ENCODE results near the gene SENP8.

The SENP8 gene

DNA sequence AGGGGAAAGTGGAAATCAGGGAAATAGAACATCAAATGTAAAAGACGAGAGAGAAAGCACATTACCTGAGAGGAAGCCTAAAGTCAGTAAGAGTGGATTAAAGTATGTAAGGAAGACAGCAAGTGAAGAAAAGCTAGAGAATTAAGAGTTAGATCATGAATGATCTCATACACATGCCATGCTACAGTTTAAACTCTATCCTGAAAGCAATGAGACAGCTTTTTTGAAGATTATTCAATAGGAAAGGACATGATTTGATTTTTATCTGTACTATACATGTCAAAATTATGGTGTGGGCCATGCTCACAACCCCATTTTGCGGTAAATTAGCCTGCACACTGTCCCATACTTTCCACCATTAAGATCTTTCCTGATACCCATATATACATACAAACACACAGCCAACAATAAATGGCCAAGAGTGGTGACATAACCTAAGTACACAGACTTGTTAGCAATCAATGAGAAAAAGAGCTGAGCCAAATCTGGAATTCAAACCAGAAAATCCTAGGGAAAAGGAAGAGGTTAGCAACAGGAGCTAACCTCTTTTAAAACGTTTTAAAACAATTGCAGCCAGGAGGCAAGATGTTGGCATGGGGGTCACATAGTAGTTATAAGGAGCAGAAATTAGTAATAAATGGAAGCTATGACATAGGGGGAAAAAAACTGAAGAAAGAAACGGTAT, 4.7 kb upstream of the SENP8 start:
- DNase-seq (ENCODE audit: low read depth), result no peak

- peak; percentile 5 for DNase-seq (ENCODE audit: low read depth)
Observed at GRCh38 chr15:72116731-72117485, 1.3 kb upstream of the SENP8 start.

DNA sequence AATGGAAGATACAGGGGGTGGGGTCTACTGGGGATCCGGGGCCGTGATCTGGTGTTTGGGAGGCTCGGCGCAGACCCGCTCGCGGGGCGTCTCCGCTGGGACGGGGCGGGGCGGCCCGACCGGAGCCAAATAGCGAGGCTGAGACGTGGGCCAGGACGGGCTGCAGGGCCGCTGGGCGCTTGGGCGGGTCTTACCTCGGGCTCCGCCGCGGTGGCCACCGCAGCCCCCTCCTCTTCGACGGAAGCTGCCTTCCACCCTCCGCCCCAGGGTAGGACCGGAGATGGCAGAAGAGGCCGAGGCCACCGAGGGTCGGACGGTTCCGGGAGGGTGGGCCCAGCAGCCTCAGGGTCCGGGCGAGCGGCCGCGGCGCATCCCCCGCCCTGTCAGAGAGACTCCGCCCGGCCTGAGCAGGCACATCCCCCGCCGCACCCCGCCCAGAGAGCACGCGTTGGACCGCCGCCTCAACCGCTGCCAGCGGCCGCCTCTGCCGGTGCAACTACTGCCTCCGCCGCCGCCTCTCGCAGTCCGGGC, 652 bp upstream of the SENP8 start:
- DNase-seq (ENCODE audit: low read depth), result peak; percentile 84

DNA sequence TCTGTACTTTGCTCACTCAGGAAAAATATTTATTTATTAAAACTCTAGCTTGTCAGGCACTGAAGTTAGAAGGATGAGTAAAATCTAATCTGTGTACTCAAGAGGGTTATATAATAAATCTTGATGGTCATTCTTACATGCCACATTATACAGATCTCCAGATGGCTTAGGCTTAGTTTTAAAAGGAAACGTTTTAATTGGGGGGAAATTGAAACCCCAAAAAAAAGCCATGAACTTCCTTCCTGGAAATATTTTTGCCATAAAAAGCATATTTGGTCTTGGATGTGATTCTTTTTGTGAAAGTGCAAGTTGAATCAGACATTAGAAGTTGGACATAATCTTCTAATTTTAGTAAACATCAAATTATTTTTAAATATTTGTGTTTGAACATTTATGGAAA, 6.0 kb downstream of the SENP8 start:
- no peak for DNase-seq (ENCODE audit: low read depth)

- no peak for DNase-seq (ENCODE audit: low read depth)
Observed at GRCh38 chr15:72127724-72128322, 9.6 kb downstream of the SENP8 start.

- no peak for DNase-seq (ENCODE audit: low read depth)
Observed at GRCh38 chr15:72128359-72128758, 10.2 kb downstream of the SENP8 start.

DNA sequence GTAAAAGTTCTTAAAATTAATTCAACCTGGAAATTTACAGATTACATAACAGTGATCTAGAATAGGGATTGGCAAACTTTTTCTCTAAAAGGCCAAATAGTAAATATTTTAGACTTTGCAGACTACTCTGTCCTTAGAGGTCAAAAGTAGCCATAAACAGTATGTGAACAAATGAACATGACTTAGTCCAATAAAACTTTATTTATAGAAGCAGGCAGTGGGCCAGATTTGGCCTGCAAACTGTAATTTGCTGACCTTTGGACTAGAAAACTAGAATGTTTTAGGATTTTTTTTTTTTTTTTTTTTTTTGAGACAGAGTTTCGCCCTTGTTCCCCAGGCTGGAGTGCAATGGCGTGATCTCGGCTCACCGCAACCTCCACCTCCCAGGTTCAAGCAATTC, 12.1 kb downstream of the SENP8 start:
- DNase-seq (ENCODE audit: low read depth), result no peak

DNA sequence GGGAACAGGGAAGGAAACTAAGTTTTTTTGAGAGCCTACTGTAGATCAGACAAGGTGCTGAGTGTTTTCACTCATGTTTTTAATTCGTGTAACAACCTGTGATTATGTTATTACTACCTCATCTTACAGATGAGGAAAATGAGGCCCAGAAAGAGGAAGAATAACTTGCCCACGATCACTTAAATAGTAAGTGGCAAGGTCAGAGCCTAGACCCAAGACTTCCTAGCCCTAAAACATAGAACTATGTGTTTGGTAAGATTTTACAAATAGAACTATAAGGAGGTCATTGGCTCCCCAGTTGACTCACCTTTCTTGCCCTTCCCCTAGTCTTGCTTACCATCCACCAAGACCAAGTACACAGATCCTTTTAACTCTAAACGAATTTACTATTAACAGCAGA, 13.7 kb downstream of the SENP8 start:
- DNase-seq (ENCODE audit: low read depth), result no peak

DNA sequence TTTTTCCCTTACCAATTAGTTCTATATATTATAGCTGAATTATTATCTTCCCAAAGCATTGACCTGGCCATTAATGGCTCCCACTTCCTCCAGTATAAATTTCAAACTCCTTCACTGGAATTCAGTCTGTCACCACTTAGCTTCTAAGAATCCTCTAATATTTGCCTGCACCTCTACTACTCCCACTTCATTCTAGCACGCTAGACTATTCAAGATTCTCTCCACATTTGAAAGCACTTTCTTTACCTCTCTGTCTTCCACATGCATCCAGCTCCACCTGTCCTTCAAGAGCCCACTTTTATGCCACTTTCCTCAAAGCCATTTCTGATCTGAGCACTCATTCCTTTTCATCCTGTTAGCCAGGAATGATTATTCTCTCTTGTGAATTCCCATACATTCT, 15.0 kb downstream of the SENP8 start:
- DNase-seq (ENCODE audit: low read depth), result no peak

- DNase-seq (ENCODE audit: low read depth), result peak; percentile 17
Observed at GRCh38 chr15:72135719-72136118, 17.5 kb downstream of the SENP8 start.

- no peak for DNase-seq (ENCODE audit: low read depth)
Observed at GRCh38 chr15:72136170-72137051, 18.2 kb downstream of the SENP8 start.

- no peak for DNase-seq (ENCODE audit: low read depth)
Observed at GRCh38 chr15:72139667-72140066, 21.5 kb downstream of the SENP8 start.

DNA sequence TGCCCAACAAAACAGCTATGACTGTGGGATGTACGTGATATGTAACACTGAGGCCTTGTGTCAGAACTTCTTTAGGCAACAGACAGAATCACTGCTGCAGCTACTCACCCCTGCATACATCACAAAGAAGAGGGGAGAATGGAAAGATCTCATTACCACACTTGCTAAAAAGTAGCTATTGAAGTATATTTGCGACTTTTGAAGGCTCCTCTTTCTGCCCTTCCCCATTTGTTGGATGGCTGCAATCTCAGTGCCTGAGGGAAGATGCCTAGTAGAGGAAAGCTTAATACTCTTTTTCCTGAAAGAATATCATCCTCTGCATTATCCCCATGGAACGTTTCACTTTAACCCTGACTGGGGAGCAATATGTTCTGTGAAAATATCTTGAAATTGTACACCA, 21.9 kb downstream of the SENP8 start:
- DNase-seq (ENCODE audit: low read depth), result no peak

DNA sequence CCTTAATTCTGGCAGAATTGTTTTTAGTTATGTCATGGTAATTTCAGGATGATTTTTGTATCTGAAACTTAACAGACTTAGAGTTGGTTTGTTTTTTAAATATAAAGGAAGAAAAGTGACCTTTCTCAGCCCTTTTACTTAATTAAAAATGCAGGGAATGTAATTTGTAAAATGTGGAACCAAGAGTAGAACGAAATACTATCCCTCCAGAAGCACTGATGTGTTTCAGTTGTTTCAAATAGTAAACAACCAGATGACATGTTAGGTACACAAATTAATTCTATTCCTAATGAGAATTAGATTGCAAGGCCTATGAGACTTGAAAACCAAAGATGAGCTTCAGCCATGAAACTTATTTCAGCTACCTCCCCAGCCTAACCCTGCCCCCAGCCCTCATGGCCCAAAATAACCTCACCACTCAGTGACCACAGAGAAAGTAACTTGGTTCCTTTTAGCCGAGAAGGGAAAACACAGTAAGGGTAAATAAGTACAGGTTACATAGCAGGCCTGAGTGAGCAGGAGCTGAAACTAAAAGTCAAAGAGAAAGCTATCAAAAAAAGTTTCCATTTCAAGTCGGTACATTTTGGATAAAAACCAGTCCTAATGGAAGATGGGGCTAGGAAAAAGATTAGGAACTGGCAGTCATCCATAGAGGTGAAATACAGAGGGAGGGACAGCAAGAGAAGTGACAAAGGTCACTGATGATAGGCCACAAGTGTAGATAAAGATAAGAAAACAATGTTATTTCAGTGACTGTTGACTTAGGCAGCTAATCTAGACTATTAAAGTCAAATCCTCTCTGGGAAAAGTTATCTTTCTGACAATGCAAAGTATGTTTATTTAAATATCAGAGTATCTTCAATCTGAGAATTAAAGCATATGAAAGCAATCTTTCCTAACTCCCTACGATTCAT, 23.2 kb downstream of the SENP8 start:
- no peak for DNase-seq (ENCODE audit: low read depth)

DNA sequence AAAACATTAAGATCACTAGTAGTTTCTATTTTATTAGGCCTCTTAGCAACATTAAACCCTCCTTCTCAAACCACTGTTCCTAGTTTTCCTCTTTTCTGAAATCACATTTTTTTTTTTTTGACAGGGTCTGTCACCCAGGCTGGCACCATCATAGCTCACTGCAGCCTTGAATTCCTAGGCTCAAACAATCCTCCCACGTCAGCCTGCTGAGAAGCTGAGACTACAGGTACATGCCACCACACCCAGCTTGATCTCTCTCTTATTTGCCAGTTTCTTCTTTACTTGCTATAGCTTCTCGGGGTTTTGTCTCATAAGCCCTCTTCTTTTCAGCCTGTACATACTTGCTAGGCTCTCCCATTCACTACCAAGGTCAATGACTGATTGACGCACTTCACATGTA, 28.0 kb downstream of the SENP8 start:
- DNase-seq (ENCODE audit: low read depth), result no peak

GRCh38 chr15:72146934-72147333, 28.7 kb downstream of the SENP8 start:
- DNase-seq (ENCODE audit: low read depth), result no peak

- DNase-seq (ENCODE audit: low read depth), result no peak
Observed at GRCh38 chr15:72147418-72147817, 29.2 kb downstream of the SENP8 start.

- peak; percentile 19 for DNase-seq (ENCODE audit: low read depth)
Observed at GRCh38 chr15:72153269-72154000, 35.2 kb downstream of the SENP8 start.

DNA sequence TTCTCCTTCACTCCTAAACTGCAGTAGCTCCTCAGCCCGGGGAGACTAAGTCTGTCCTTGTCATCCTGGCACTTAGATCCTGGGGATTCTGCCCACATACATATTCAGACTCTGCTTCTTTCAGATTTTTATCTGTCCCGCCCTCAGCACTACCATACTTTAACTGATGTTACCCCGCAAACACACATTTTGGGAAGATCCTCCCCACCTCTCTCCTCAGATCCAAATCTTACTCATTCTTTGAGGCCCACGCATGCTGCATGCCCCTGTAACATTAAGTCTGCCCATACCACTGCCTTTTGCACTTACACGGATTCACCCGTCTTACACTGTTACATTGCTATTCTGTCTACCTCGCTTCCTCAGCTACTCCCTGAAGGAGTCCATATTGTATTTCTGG, 36.1 kb downstream of the SENP8 start:
- no peak for DNase-seq (ENCODE audit: low read depth)

DNA sequence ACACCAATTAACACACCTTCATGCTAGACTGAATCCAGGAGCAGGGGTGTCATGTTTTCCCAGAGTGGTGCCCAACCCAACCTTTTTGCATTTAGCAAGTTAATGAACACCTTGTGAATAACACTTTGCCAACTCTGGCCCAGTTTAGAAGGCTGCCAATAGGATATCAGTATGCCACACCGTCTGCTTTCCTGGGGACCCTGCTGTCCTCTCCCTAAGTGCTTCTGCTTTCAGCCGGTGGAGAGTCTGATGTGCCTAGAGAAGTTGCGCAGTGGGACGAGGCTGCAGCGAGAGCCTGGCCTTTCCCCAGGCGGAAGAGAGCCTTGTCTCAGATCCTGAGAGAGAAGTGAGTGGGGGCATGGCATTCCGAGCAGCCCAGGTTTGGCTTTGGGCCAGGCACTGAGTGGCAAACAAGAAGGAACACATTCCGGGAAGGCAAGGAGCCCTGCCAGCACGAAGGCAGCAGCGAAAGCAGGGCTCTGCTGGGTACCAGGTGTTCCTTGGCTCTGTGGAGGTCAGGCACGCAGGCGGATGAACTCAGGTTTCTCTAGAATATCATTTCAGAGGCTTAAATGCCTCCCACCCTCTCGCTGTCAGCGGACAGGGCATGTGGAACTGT, 36.9 kb downstream of the SENP8 start:
- peak; percentile 41 for DNase-seq (ENCODE audit: low read depth)

All from fibroblast of gingiva (primary cell).